BJ (cell line): ENCODE results near the gene SLFNL1. TPM values are rescaled to one million over a fixed set of nuclear protein-coding genes. Genes with fewer than 3 reads are reported as not detected.

Experiments
- CTCF ChIA-PET: fragments of 350-600 bp; formaldehyde crosslinking; extraction: SDS; loops from one replicate; lab custom pipeline; 2021; ENCODE audit warnings: antibody characterized with exemption, inconsistent platforms; lab: Yijun Ruan, JAX
- POLR2A ChIA-PET: fragments of 300-600 bp; sonication (Branson Sonifier 250); formaldehyde crosslinking; extraction: SDS; loops from one replicate; lab custom pipeline; 2021; ENCODE audit warnings: antibody characterized with exemption; lab: Charles Lee
- DNase-seq: peaks from one replicate; pipeline ENCODE4 v3.0.0-alpha.2; 2011; ENCODE audit warnings: low read depth
- H3K27me3 ChIP-seq: 2 replicates; pipeline ENCODE4 v1.6.0; 2011; ENCODE audit warnings: low read length; ENCODE audit not compliant: control insufficient read depth, insufficient read depth
- H3K36me3 ChIP-seq: 2 replicates; pipeline ENCODE4 v1.5.1; 2011; ENCODE audit warnings: low read length; ENCODE audit not compliant: control insufficient read depth, insufficient read depth
- H3K4me3 ChIP-seq: 2 replicates; pipeline ENCODE4 v1.5.1; 2011; ENCODE audit warnings: low read depth, mild to moderate bottlenecking, control low read depth, low read length
- polyA plus RNA-seq: library from polyadenylated mRNA; depleted of rRNA; stranded (reverse); fragments of >200 nt; gene quantifications from 2 replicates; pipeline ENCODE4 v1.2.3, GENCODE V29; 2011
- TF ChIP-seq, protein P1 (sequence below): IDR thresholded peaks from 2 replicates; pipeline ENCODE4 v1.5.1; 2011; ENCODE audit warnings: low read depth, mild to moderate bottlenecking, control low read depth, inconsistent platforms, low read length, moderate library complexity; ENCODE audit not compliant: insufficient read depth

Gene SLFNL1
- polyA plus RNA-seq, 1 experiment: 0.10 TPM

DNA sequence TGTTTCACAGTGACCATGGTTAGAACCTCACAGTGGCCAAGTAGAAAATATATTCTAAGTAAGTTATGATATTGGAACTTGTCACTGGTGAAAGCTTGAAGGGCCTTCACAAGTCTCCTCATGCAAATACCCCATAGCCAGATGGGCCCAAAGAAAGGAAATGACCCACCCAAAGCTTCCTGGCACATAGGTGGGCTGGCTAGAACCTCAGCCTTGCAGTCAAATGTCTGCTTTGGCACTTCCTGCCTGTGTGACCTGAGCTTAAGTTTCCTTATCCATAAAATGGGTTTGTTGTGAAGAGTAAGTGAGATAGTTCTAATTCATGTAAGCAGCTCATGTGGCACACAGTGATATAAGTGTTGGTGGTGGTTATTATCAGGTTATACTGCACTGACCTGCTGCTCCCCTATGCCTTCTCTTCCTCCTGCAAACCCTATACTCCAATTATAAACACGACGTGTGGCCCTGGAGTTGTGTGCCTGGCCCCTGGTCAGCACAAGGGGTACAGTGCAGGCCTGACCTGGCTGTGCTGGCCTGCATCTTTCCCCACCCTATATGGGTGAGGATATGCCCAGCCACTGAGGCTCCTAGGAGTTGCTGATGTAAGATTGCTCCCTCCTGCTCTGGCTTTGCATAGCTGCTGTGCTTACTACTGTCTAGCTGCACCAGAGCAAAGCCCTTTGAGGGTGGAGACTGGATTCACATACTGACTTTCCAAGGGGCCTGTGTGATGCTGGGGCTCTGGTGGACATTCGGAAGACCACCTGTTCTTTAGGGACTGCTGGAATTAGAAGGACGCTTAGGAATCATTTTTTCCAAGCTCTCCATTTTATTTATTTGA, 4.7 kb upstream of the SLFNL1 start:
- peaks cover 14% of the 10 kb centered on the region for H3K36me3 ChIP-seq
- DNase-seq: no peak
- TF ChIP-seq, protein P1, sequence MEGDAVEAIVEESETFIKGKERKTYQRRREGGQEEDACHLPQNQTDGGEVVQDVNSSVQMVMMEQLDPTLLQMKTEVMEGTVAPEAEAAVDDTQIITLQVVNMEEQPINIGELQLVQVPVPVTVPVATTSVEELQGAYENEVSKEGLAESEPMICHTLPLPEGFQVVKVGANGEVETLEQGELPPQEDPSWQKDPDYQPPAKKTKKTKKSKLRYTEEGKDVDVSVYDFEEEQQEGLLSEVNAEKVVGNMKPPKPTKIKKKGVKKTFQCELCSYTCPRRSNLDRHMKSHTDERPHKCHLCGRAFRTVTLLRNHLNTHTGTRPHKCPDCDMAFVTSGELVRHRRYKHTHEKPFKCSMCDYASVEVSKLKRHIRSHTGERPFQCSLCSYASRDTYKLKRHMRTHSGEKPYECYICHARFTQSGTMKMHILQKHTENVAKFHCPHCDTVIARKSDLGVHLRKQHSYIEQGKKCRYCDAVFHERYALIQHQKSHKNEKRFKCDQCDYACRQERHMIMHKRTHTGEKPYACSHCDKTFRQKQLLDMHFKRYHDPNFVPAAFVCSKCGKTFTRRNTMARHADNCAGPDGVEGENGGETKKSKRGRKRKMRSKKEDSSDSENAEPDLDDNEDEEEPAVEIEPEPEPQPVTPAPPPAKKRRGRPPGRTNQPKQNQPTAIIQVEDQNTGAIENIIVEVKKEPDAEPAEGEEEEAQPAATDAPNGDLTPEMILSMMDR: no peak
- no peaks in the 10 kb centered on the region for H3K27me3 ChIP-seq
- CTCF ChIA-PET: no interaction called here
- POLR2A ChIA-PET: no interaction called here
- H3K4me3 ChIP-seq: no peak overlapping the region

DNA sequence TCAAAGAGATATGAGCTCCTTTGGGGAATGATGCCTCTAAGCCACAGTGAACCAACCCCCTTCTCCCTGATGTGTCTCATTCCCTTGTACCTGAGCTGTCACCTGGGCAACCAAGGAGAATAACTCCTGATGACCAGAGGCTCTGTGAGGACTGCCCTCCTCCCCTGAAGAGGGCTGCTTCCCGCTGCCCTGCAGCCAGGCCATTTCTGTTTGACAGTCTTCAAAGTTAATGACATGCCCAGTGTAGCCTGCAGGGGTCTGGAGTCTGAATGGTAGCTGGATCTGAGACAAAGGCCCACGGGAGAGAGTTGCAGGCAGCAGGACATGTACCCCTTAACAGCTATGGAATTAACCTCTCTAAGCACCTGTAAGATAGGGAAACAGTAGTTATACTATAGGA, 3.4 kb upstream of the SLFNL1 start:
- Histone ChIP-seq H3K27me3 (no peaks in the 10 kb centered on the region), H3K4me3 (no peak overlapping the region), H3K36me3 (peaks cover 12% of the 10 kb centered on the region)
- TF ChIP-seq, protein P1: no peak
- no peak for DNase-seq
- ChIA-PET POLR2A (no interaction called here), CTCF (interaction anchor here (0.9 to 1.1 kb wide), 3 partner anchors 10 to 177 kb away, joined by 3 to 4 read pairs (median 3); no protein-coding TSS in a partner anchor)

DNA sequence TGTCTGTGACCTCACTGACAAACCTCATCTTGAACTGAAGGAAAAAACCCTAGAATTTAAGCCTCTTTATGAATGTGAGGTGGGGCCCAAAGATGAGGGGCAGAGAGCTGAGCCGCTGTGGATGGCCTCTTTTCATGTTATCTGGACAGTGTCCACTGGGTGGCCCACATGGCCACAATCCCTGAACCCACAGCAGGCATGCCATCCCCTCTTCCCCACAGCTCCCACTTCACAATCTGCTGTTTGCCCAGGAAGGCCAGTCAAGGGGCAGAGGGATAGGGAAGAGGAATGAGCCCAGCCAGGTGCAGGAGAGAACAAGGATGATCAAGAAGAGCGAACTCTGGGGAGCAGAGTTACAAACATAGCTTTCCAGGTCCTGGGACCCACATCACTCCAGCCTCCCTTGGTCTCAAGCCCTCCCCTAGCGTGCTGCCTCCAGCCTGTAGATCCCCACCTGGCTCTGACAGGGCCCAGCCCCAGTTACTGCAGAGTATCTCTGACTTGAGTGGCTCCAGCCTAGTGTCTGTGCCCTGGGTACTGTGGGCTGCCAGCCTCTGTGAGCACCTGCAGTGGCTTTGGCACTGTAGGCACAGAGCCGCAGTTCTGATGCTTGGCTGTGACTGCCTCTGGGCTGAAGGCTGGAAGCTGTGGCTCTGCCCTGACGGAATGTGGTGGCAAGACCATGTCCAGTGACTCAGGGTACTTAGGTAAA, 1.9 kb upstream of the SLFNL1 start:
- Histone ChIP-seq H3K27me3 (no peaks in the 10 kb centered on the region), H3K36me3 (peaks cover 10% of the 10 kb centered on the region), H3K4me3 (no peak overlapping the region)
- ChIA-PET CTCF (interaction anchor here (0.8 to 2.8 kb wide), 7 partner anchors 10 to 245 kb away, joined by 3 to 8 read pairs (median 4); no protein-coding TSS in a partner anchor), POLR2A (no interaction called here)
- DNase-seq: no peak
- TF ChIP-seq, protein P1: peak; percentile 49

DNA sequence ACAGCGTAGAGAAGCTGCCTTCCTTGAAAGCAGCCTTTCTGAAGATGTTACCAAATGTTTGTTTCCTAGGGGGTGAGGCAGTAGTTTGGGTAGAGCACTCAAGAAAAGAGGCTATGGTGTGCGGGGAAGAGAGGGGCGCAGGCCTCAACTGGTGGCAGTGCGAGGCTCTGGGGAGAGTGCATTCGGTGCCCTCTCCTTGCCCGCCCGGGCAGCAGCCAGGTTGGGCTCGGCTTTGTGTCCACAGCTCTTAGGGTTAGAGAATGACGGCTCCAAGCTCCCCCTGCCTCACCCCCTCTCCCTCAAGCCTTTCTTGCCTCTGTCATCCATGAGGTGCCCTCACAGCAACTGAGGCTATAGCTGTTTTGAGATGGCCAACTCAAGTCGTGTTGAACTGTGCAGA, 899 bp upstream of the SLFNL1 start:
- TF ChIP-seq, protein P1: no peak
- DNase-seq: no peak
- CTCF ChIA-PET: interaction anchor here (0.8 to 2.8 kb wide), 7 partner anchors 9 to 246 kb away, joined by 3 to 8 read pairs (median 5); no protein-coding TSS in a partner anchor
- H3K27me3 ChIP-seq: no peaks in the 10 kb centered on the region
- peaks cover 7% of the 10 kb centered on the region for H3K36me3 ChIP-seq
- H3K4me3 ChIP-seq: no peak overlapping the region
- POLR2A ChIA-PET: no interaction called here

DNA sequence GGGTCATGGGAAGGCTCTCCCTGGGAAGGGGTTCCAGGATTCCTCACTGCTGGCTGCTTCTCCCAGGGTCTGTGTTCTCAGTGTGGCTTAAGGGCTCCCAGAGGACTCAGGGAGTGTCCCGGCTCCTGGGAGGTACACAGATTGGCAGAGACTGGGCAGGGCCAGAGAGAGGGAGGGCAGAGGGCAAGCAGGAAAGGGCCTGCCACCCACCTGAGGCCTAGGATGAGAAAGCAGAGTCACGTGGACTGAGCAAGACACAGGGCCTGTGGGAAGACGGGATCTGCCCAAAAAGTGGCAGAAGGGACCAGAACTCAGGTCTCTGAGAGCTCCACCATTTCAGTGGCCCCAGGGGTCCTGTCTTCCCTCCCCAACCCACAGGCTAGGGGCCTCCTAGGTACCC, 871 bp downstream of the SLFNL1 start:
- DNase-seq: no peak
- Histone ChIP-seq H3K27me3 (no peaks in the 10 kb centered on the region), H3K36me3 (peaks cover 7% of the 10 kb centered on the region), H3K4me3 (no peak overlapping the region)
- POLR2A ChIA-PET: no interaction called here
- TF ChIP-seq, protein P1: no peak
- CTCF ChIA-PET: interaction anchor here (2.2 kb wide), 1 partner anchor 102 kb away, joined by 5 read pairs; no protein-coding TSS in a partner anchor
